SH-SY5Y (cell line): Measurements from ENCODE around the gene NEK10.

ENCODE experiments used
- GATA2 ChIP-seq: IDR thresholded peaks from 2 replicates; pipeline ENCODE4 v1.6.1; 2011; ENCODE audit warnings: mild to moderate bottlenecking, low read depth, low read length
- GATA3 ChIP-seq: IDR thresholded peaks from 2 replicates; pipeline ENCODE4 v1.6.1; 2011; ENCODE audit warnings: low read depth, mild to moderate bottlenecking, low read length, moderate library complexity

DNA sequence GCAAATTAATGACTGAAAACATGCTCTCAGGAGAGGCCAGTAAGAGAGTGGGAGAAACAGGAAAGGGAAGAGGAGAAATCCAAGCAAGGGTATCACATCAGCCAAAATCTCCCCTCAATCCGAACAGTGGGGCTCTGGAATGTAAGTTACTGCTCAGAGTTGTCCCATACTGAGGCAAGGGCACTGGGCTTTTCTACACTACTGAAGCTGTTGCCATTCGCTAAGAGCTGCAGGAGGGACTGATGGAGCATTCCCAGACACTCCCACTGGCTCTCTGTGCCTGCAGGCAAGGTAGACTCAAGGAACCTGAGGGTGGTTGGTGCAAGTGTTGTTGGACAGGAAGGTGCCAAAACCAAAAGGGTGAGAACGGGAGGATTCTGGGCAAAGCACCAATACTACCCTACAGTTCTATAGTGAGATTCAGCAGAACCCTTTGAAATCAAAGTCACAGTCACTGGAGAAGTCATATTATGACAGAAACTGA lies 46.1 kb downstream of the NEK10 start:
- TF ChIP-seq GATA2 (no peak), GATA3 (no peak)
